ENCODE data around the gene DUSP10. TPM values are rescaled to one million over a fixed set of nuclear protein-coding genes. Genes with fewer than 3 reads are reported as not detected.

Gene DUSP10
- total RNA-seq, 1 experiment from 2014 or later: 2.0 TPM

- Mint-ChIP-seq H3K4me1 (ENCODE audit: low read depth, unreplicated experiment) (no peaks in the 10 kb centered on the region), H3K9me3 (ENCODE audit: unreplicated experiment) (no peaks in the 10 kb centered on the region), H3K36me3 (ENCODE audit: insufficient read depth, unreplicated experiment) (no peaks in the 10 kb centered on the region), H3K27me3 (ENCODE audit: insufficient read depth, unreplicated experiment) (peaks cover 6% of the 10 kb centered on the region), H3K27ac (ENCODE audit: unreplicated experiment) (no peak overlapping the region), H3K4me3 (ENCODE audit: unreplicated experiment) (no peak overlapping the region)
- Histone ChIP-seq H3K27me3 (replicated peaks; ENCODE audit: control insufficient read depth, insufficient read depth, low read length) (no peaks in the 10 kb centered on the region), H3K36me3 (ENCODE audit: control insufficient read depth, insufficient read depth, low read length) (no peaks in the 10 kb centered on the region), H3K4me3 (ENCODE audit: low read depth, low read length) (no peak overlapping the region), H3K9me3 (no peaks in the 10 kb centered on the region), H3K4me1 (no peaks in the 10 kb centered on the region)
- no TSS peak for BruUV-seq (replicated peaks)
- intact Hi-C loops (cut with micrococcal nuclease; ENCODE audit: unreplicated experiment): no loop called here
- TF ChIP-seq CTCF (IDR thresholded peaks at IDR 0.05; ENCODE audit: insufficient read depth in 1 of 2, low read depth in 1 of 2, low read length in 1 of 2, severe bottlenecking in 1 of 2, unreplicated experiment in 1 of 2): no peak
- POLR2A ChIA-PET: no interaction called here
- no peak for DNase-seq
- CTCF ChIA-PET: no interaction called here
Measured at GRCh38 chr1:221779771-221780170, 37.9 kb upstream of the DUSP10 start.

GRCh38 chr1:221778535-221779142 lies 36.8 kb upstream of the DUSP10 start:
- ChIA-PET CTCF (no interaction called here), POLR2A (no interaction called here)
- no peaks in the 10 kb centered on the region for H3K9me3 Mint-ChIP-seq (ENCODE audit: unreplicated experiment)
- H3K36me3 Mint-ChIP-seq (ENCODE audit: insufficient read depth, unreplicated experiment): no peaks in the 10 kb centered on the region
- H3K27ac Mint-ChIP-seq (ENCODE audit: unreplicated experiment): no peak overlapping the region
- intact Hi-C loops (cut with micrococcal nuclease; ENCODE audit: unreplicated experiment): no loop called here
- no peak for TF ChIP-seq CTCF (IDR thresholded peaks at IDR 0.05; ENCODE audit: insufficient read depth in 1 of 2, low read depth in 1 of 2, low read length in 1 of 2, severe bottlenecking in 1 of 2, unreplicated experiment in 1 of 2)
- no peak overlapping the region for H3K4me3 Mint-ChIP-seq (ENCODE audit: unreplicated experiment)
- H3K4me1 Mint-ChIP-seq (ENCODE audit: low read depth, unreplicated experiment): no peaks in the 10 kb centered on the region
- no peak for DNase-seq
- peaks cover 4% of the 10 kb centered on the region for H3K27me3 Mint-ChIP-seq (ENCODE audit: insufficient read depth, unreplicated experiment)
- no TSS peak for BruUV-seq (replicated peaks)
- H3K36me3 ChIP-seq (ENCODE audit: control insufficient read depth, insufficient read depth, low read length): no peaks in the 10 kb centered on the region
- H3K27me3 ChIP-seq (replicated peaks; ENCODE audit: control insufficient read depth, insufficient read depth, low read length): no peaks in the 10 kb centered on the region
- H3K4me1 ChIP-seq: 0 out of 2 replicates have a peak, but pooled peaks cover 8% of the 10 kb centered on the region
- no peak overlapping the region for H3K4me3 ChIP-seq (ENCODE audit: low read depth, low read length)
- no peaks in the 10 kb centered on the region for H3K9me3 ChIP-seq

- H3K4me1 ChIP-seq: 0 out of 2 replicates have a peak, but pooled peaks cover 8% of the 10 kb centered on the region
- H3K9me3 ChIP-seq: no peaks in the 10 kb centered on the region
- H3K36me3 ChIP-seq (ENCODE audit: control insufficient read depth, insufficient read depth, low read length): no peaks in the 10 kb centered on the region
- no TSS peak for BruUV-seq (replicated peaks)
- Mint-ChIP-seq H3K4me3 (ENCODE audit: unreplicated experiment) (no peak overlapping the region), H3K27ac (ENCODE audit: unreplicated experiment) (no peak overlapping the region), H3K36me3 (ENCODE audit: insufficient read depth, unreplicated experiment) (no peaks in the 10 kb centered on the region), H3K9me3 (ENCODE audit: unreplicated experiment) (no peaks in the 10 kb centered on the region), H3K4me1 (ENCODE audit: low read depth, unreplicated experiment) (no peaks in the 10 kb centered on the region), H3K27me3 (ENCODE audit: insufficient read depth, unreplicated experiment) (peaks cover 2% of the 10 kb centered on the region)
- H3K27me3 ChIP-seq (replicated peaks; ENCODE audit: control insufficient read depth, insufficient read depth, low read length): no peaks in the 10 kb centered on the region
- ChIA-PET POLR2A (no interaction called here), CTCF (no interaction called here)
- DNase-seq: no peak
- H3K4me3 ChIP-seq (ENCODE audit: low read depth, low read length): no peak overlapping the region
- no peak for TF ChIP-seq CTCF (IDR thresholded peaks at IDR 0.05; ENCODE audit: insufficient read depth in 1 of 2, low read depth in 1 of 2, low read length in 1 of 2, severe bottlenecking in 1 of 2, unreplicated experiment in 1 of 2)
- intact Hi-C loops (cut with micrococcal nuclease; ENCODE audit: unreplicated experiment): no loop called here
Measured at GRCh38 chr1:221778125-221778524, 36.2 kb upstream of the DUSP10 start.

Data from Caco-2 (cell line).